ENCODE results near the gene GUCY2C. TPM values are rescaled to one million over a fixed set of nuclear protein-coding genes. Genes with fewer than 3 reads are reported as not detected.
"Not testable (repeated sequence)": the region's sequence is repeated elsewhere in the genome, so short reads cannot be mapped to it uniquely, and the experiment has no call there.

GUCY2C gene
- polyA plus RNA-seq, 4 donors: 0.38 to 0.89 (median 0.56) TPM

GRCh38 chr12:14689144-14689543, 7.3 kb downstream of the GUCY2C start:
- DNase-seq (ENCODE audit: low read depth in 4 of 4, low spot score in 3 of 4): no peak

GRCh38 chr12:14682231-14682630, 14.2 kb downstream of the GUCY2C start:
- DNase-seq (ENCODE audit: low read depth in 4 of 4, low spot score in 3 of 4): not testable (repeated sequence)

- no peak for DNase-seq (ENCODE audit: low read depth in 4 of 4, low spot score in 3 of 4)
Measured at GRCh38 chr12:14681625-14682024, 14.8 kb downstream of the GUCY2C start.

GRCh38 chr12:14681190-14681589, 15.2 kb downstream of the GUCY2C start:
- no peak for DNase-seq (ENCODE audit: low read depth in 4 of 4, low spot score in 3 of 4)

GRCh38 chr12:14678547-14679150, 17.8 kb downstream of the GUCY2C start:
- no peak for DNase-seq (ENCODE audit: low read depth in 4 of 4, low spot score in 3 of 4)

GRCh38 chr12:14668591-14668990, 27.8 kb downstream of the GUCY2C start:
- DNase-seq (ENCODE audit: low read depth in 4 of 4, low spot score in 3 of 4): no peak

- peak in 1 of 4 donors; percentile 3 for DNase-seq (ENCODE audit: low read depth in 4 of 4, low spot score in 3 of 4)
Measured at GRCh38 chr12:14665354-14666348, 30.7 kb downstream of the GUCY2C start.

- peak in 2 of 4 donors; percentile 12 to 16 for DNase-seq (ENCODE audit: low read depth in 4 of 4, low spot score in 3 of 4)
Measured at GRCh38 chr12:14664434-14665023, 31.9 kb downstream of the GUCY2C start.

GRCh38 chr12:14663002-14663401, 33.4 kb downstream of the GUCY2C start:
- DNase-seq (ENCODE audit: low read depth in 4 of 4, low spot score in 3 of 4): no peak

- DNase-seq (ENCODE audit: low read depth in 4 of 4, low spot score in 3 of 4): no peak
Measured at GRCh38 chr12:14656846-14657245, 39.6 kb downstream of the GUCY2C start.

- no peak for DNase-seq (ENCODE audit: low read depth in 4 of 4, low spot score in 3 of 4)
Measured at GRCh38 chr12:14655284-14655683, 41.1 kb downstream of the GUCY2C start.

GRCh38 chr12:14654842-14655241, 41.6 kb downstream of the GUCY2C start:
- DNase-seq (ENCODE audit: low read depth in 4 of 4, low spot score in 3 of 4): no peak

- DNase-seq (ENCODE audit: low read depth in 4 of 4, low spot score in 3 of 4): no peak
Measured at GRCh38 chr12:14654416-14654815, 42.0 kb downstream of the GUCY2C start.

GRCh38 chr12:14652483-14652882, 43.9 kb downstream of the GUCY2C start:
- DNase-seq (ENCODE audit: low read depth in 4 of 4, low spot score in 3 of 4): no peak

GRCh38 chr12:14651371-14651770, 45.0 kb downstream of the GUCY2C start:
- no peak for DNase-seq (ENCODE audit: low read depth in 4 of 4, low spot score in 3 of 4)

- no peak for DNase-seq (ENCODE audit: low read depth in 4 of 4, low spot score in 3 of 4)
Measured at GRCh38 chr12:14650789-14651188, 45.6 kb downstream of the GUCY2C start.

GRCh38 chr12:14647028-14647750, 49.2 kb downstream of the GUCY2C start:
- DNase-seq (ENCODE audit: low read depth in 4 of 4, low spot score in 3 of 4): no peak

GRCh38 chr12:14643251-14643650, 53.1 kb downstream of the GUCY2C start:
- DNase-seq (ENCODE audit: low read depth in 4 of 4, low spot score in 3 of 4): no peak

- DNase-seq (ENCODE audit: low read depth in 4 of 4, low spot score in 3 of 4): no peak
Measured at GRCh38 chr12:14638066-14638465, 58.3 kb downstream of the GUCY2C start.

- no peak for DNase-seq (ENCODE audit: low read depth in 4 of 4, low spot score in 3 of 4)
Measured at GRCh38 chr12:14635776-14636175, 60.6 kb downstream of the GUCY2C start.

GRCh38 chr12:14630793-14631192, 65.6 kb downstream of the GUCY2C start:
- DNase-seq (ENCODE audit: low read depth in 4 of 4, low spot score in 3 of 4): no peak
